ENCODE measurements around the gene ANKRD13A.
"Not testable (repeated sequence)": the region's sequence is repeated elsewhere in the genome, so short reads cannot be mapped to it uniquely, and the experiment has no call there.

The ANKRD13A gene

DNA sequence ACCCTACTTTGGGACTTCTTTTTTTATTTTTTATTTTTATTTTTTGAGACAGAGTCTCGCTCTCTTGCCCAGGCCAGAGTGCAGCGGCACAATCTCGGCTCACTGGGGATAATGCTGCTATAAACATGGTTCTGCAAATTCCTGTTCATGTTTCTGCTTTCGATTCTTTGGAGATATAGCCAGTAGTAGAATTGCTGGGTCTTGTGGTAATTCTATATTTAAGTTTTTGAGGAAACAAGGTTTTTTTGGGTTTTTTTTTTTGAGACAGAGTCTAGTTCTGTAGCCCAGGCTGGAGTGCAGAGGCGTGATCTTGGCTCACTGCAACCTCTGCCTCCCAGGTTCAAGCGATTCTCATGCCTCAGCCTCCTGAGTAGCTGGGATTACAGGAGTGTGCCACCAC lies 89.0 kb downstream of the ANKRD13A start:
- DNase-seq, result not testable (repeated sequence)

DNA sequence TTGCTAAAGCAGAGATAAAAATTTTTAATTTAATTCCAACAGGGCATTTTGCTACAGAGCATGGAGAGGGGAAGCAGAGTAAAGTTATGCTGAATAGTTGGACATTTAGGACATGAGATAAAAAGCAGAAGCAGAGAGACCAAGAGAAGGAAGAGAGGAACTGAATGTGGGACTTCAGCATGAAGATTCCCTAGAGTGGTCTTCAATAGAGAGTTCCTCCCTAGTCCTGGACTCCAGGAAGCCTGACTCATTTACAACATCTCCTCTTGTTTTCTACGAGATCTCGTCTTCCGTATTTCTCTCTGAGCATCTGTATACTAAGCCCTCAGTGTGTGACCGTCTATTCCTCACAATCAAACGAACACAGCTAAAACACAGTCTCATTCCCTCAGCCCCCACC lies 89.7 kb downstream of the ANKRD13A start:
- DNase-seq, result no peak
